ENCODE results near the gene NAALADL2. TPM values are rescaled to one million over a fixed set of nuclear protein-coding genes. Genes with fewer than 3 reads are reported as not detected.

NAALADL2 gene
- total and polyA plus RNA-seq, 2 of the 4 experiments (the other 2 are of a cell fraction): 3.8 to 19.2 TPM

DNA sequence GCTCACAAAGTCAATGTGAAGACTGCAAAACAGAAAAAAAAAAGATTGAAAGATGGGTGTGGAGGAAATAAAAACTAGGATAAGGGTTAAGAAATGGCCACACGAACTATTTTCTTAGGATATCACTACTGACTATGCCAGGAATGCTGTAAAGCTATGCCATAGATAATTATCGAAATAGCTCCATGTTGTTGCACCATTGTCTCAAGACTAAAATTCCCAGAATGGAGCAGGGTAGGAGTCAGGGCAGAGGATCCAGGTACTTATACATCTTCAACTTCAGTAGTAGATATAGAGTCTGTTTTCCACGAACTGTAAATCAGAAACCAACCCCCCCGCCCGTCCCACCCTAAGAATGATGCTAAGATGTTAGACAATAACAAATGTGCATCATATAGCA lies 302.2 kb downstream of the NAALADL2 start:
- Histone ChIP-seq H3K4me3 (ENCODE audit: insufficient read depth, low read depth, low read length) (no peak overlapping the region), H3K4me2 (ENCODE audit: low read depth, low read length) (no peak overlapping the region), H4K5ac (ENCODE audit: low read depth, low read length) (no peak overlapping the region), H3K79me1 (ENCODE audit: low read depth in 1 of 2, low read length in 2 of 2) (no peaks in the 10 kb centered on the region), H2BK120ac (ENCODE audit: low read depth, low read length) (no peak overlapping the region), H3K9ac (ENCODE audit: low read depth, low read length) (no peak overlapping the region), H2BK15ac (ENCODE audit: low read depth, low read length) (no peak overlapping the region), H4K8ac (ENCODE audit: low read depth in 2 of 2, low read length in 2 of 2) (no peak overlapping the region), H3K4ac (ENCODE audit: low read depth, low read length) (no peak overlapping the region), H3K27me3 (ENCODE audit: control insufficient read depth, insufficient read depth, low read length) (no peaks in the 10 kb centered on the region), H3K14ac (replicated peaks; ENCODE audit: low read depth, low read length) (no peak overlapping the region), H4K20me1 (ENCODE audit: insufficient read depth, low read length) (no peaks in the 10 kb centered on the region), H2BK5ac (ENCODE audit: low read depth, low read length, poor library complexity, severe bottlenecking) (no peak overlapping the region), H2BK20ac (ENCODE audit: low read depth, low read length) (no peak overlapping the region), H3K56ac (ENCODE audit: extremely low read depth, insufficient read depth, low read length) (no peak overlapping the region), H3K4me1 (ENCODE audit: control insufficient read depth, insufficient read depth, low read length) (peaks cover 2% of the 10 kb centered on the region), H3K18ac (ENCODE audit: low read depth, low read length) (no peak overlapping the region), H2AK9ac (replicated peaks; ENCODE audit: low read depth, low read length, poor library complexity) (no peak overlapping the region), H3K9me3 (ENCODE audit: control insufficient read depth, insufficient read depth, low read length) (no peaks in the 10 kb centered on the region), H3K27ac (ENCODE audit: insufficient read depth, low read length) (no peak overlapping the region), H3K9me1 (ENCODE audit: insufficient read depth, low read length) (no peaks in the 10 kb centered on the region), H2AK5ac (ENCODE audit: low read depth, low read length) (no peak overlapping the region), H2AFZ (replicated peaks; ENCODE audit: low read length, poor library complexity) (no peak overlapping the region), H4K91ac (ENCODE audit: insufficient read depth, low read depth, low read length) (no peak overlapping the region), H3K36me3 (ENCODE audit: control insufficient read depth, insufficient read depth, low read length) (no peaks in the 10 kb centered on the region), H3K23ac (ENCODE audit: low read depth, low read length) (no peak overlapping the region)
- BruUV-seq (replicated peaks): no TSS peak
- CTCF ChIA-PET: interaction anchor here (0.9 kb wide), 1 partner anchor 26 kb away, joined by 3 read pairs; no protein-coding TSS in a partner anchor
- POLR2A ChIA-PET (ENCODE audit: unreplicated experiment): no interaction called here
- in situ Hi-C loops (cut with MboI; ENCODE audit: low sequenced_read_pairs): loop anchor here (25.0 kb wide), 1 partner anchor 1276 kb away; no protein-coding TSS in a partner anchor
- intact Hi-C loops (cut with micrococcal nuclease): no loop called here
- TF ChIP-seq CEBPB (IDR thresholded peaks at IDR 0.05; ENCODE audit: low read depth, low read length): no peak
- no peak for TF ChIP-seq RAD21 (IDR thresholded peaks at IDR 0.05; ENCODE audit: low read length)
- no peak for TF ChIP-seq RCOR1 (IDR thresholded peaks at IDR 0.05; ENCODE audit: insufficient replicate concordance, low read length)
- TF ChIP-seq, protein P1, sequence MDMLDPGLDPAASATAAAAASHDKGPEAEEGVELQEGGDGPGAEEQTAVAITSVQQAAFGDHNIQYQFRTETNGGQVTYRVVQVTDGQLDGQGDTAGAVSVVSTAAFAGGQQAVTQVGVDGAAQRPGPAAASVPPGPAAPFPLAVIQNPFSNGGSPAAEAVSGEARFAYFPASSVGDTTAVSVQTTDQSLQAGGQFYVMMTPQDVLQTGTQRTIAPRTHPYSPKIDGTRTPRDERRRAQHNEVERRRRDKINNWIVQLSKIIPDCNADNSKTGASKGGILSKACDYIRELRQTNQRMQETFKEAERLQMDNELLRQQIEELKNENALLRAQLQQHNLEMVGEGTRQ (IDR thresholded peaks at IDR 0.05; ENCODE audit: low read depth, low read length): no peak
- no peak for TF ChIP-seq BHLHE40 (IDR thresholded peaks at IDR 0.05; ENCODE audit: low read depth, low read length)
- TF ChIP-seq MAFK (IDR thresholded peaks at IDR 0.05; ENCODE audit: low read depth, low read length): no peak
- no peak for TF ChIP-seq SMC3 (IDR thresholded peaks at IDR 0.05; ENCODE audit: low read depth, low read length)
- TF ChIP-seq MAZ (IDR thresholded peaks at IDR 0.05; ENCODE audit: borderline replicate concordance, low read depth, low read length): no peak
- no peak for TF ChIP-seq RFX5 (IDR thresholded peaks at IDR 0.05; ENCODE audit: low read depth, low read length)
- TF ChIP-seq POLR2A (IDR thresholded peaks at IDR 0.05; ENCODE audit: low read depth, low read length): no peak
- no peak for TF ChIP-seq NFE2L2 (IDR thresholded peaks at IDR 0.05; ENCODE audit: low read depth, low read length)
- TF ChIP-seq, protein P2, sequence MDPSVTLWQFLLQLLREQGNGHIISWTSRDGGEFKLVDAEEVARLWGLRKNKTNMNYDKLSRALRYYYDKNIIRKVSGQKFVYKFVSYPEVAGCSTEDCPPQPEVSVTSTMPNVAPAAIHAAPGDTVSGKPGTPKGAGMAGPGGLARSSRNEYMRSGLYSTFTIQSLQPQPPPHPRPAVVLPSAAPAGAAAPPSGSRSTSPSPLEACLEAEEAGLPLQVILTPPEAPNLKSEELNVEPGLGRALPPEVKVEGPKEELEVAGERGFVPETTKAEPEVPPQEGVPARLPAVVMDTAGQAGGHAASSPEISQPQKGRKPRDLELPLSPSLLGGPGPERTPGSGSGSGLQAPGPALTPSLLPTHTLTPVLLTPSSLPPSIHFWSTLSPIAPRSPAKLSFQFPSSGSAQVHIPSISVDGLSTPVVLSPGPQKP (IDR thresholded peaks at IDR 0.05; ENCODE audit: borderline replicate concordance, low read depth, low read length): no peak
- no peak for TF ChIP-seq CHD1 (IDR thresholded peaks at IDR 0.05; ENCODE audit: low read depth, low read length)
- no peak for TF ChIP-seq MXI1 (IDR thresholded peaks at IDR 0.05; ENCODE audit: borderline replicate concordance, low read depth, low read length)
- TF ChIP-seq FOS (IDR thresholded peaks at IDR 0.05; ENCODE audit: low read depth, low read length): no peak
- TF ChIP-seq, protein P3, sequence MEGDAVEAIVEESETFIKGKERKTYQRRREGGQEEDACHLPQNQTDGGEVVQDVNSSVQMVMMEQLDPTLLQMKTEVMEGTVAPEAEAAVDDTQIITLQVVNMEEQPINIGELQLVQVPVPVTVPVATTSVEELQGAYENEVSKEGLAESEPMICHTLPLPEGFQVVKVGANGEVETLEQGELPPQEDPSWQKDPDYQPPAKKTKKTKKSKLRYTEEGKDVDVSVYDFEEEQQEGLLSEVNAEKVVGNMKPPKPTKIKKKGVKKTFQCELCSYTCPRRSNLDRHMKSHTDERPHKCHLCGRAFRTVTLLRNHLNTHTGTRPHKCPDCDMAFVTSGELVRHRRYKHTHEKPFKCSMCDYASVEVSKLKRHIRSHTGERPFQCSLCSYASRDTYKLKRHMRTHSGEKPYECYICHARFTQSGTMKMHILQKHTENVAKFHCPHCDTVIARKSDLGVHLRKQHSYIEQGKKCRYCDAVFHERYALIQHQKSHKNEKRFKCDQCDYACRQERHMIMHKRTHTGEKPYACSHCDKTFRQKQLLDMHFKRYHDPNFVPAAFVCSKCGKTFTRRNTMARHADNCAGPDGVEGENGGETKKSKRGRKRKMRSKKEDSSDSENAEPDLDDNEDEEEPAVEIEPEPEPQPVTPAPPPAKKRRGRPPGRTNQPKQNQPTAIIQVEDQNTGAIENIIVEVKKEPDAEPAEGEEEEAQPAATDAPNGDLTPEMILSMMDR (conservative IDR thresholded peaks at IDR 0.05; ENCODE audit: low read depth, low read length): no peak
- dilution Hi-C loops (cut with HindIII; ENCODE audit: low sequenced_read_pairs, unreplicated experiment): no loop called here
- DNase-seq (no peak), ATAC-seq (ENCODE audit: low read depth) (no peak)
- WGBS, 2 experiments (ENCODE audit: extremely low coverage in 2 of 2, insufficient read length in 1 of 2): no CpG with 5 or more reads among the region's 5 CpGs

All from IMR-90 (cell line).